ENCODE data around the gene ATP6V0E2. TPM values are rescaled to one million over a fixed set of nuclear protein-coding genes. Genes with fewer than 3 reads are reported as not detected.
"Not testable (repeated sequence)": the region's sequence is repeated elsewhere in the genome, so short reads cannot be mapped to it uniquely, and the experiment has no call there.

ATP6V0E2 gene
- total RNA-seq, 1 experiment from 2014 or later: 25.4 TPM

DNA sequence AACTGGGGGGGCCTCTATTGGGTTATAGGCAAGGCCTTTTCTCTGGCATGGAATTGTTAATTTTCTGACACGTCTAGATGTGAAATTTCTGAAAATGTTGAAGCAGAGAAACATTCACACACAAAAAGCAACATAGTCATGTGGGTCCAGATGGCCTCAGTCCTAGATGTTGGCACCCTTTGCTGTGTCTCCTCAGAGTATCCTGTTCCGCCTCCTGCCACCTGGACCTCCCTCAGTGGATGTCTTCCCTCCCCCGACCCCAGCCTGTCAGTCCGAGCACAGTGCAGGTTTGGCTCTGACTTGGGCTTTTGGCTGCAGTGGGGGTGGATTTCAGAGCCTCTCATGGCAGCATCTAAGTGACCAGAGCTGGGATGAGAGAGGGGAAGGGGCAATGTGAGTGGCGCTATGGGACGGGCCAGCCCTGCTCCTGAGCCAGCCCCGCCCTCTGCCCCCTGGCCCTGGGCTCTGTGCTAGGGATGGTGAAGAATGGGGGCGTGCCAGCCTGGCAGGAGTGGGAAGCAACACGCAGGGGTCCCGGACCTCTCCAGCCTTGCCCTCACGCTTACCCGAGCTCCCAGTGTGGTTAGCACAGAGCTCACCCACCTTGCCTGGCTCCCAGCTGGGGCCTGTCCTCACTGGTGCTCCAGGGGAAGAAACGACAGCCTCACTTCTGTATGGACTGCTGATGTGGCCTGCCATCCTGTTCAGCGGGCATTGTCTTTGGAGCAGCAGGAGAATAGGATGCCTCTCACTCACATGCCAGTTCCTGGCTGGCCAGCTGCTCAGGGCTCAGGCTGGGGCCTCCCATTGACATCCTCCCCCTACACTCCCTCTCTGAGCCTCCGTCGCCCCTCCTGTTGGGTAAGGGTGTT, 6.2 kb downstream of the ATP6V0E2 start:
- no peak for DNase-seq (ENCODE audit: low spot score)

DNA sequence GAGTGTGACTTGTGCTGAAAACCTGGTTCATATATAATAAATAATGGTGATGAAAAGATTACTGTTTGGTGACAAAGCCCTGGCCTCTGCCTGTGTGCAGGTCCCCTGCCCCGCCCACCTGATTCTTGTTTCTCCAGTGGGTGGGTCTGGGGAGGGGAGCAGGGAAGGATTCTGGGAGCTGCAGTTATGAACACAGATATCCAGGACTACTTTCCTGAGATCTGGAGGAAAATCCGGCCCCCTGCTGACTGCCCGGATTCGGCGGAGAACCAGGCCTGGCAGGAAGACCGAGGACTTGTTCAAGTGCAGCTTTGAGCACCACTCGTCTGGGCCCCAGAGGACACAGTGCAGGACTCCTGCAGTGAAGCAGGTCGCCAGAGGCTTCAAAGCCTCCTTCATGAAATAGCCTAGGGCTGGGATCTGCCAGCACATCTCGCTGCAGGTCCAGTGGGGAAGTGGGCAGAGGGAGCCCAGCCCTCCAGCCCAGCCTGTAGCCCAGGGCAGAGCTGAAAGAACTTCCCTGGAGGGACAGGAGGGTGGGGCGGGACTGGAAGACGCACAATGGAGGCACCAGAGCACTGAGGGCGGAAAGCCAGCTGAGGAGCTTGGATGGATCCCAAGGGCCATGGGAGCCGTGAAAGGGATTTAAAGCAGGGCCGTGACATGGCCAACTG, 7.0 kb downstream of the ATP6V0E2 start:
- DNase-seq (ENCODE audit: low spot score): no peak

DNA sequence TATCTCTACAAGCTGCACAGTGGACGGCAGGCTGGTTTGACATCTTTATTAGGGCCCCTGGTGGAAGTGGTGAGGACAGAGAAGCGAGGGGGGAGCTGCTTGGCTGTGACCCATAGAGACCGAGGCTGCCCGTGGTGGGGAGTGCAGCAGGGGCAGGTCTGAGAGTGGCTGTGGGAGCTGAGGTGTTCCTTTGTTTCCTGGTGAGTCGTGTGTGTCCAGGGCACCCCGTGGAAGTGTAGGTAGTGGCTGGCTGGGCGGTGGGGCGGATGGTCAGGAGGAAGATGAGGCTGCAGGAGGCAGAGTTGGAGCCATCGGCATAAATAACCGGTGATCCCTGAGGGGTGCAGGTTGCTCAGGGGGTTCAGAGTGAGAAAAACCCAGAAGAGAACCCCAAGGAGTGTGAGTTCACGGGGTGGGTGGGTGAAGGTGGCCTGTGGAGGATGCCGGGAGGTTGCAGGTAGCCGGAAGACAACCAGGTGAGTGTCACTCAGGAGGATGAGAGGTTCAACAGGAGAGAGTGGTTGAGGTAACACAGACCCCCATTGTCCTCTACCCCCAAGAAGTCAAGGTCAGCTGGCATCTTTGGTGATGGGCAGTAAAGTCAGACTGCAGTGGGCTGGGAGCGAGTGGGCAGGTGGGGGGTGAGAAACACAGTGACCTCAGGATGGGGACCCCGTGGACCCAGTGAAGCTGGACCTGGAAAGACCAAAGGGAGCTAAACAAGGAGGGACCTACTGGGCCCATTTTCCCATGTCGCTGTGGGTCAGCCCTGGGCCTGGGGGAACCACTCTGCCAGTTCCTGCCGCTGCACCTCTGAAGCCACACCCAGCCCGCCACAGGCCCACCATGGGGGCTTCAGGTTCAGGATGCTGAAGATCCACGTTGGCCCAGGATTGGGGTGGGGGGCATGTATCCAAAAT, 7.8 kb downstream of the ATP6V0E2 start:
- DNase-seq (ENCODE audit: low spot score): no peak

DNA sequence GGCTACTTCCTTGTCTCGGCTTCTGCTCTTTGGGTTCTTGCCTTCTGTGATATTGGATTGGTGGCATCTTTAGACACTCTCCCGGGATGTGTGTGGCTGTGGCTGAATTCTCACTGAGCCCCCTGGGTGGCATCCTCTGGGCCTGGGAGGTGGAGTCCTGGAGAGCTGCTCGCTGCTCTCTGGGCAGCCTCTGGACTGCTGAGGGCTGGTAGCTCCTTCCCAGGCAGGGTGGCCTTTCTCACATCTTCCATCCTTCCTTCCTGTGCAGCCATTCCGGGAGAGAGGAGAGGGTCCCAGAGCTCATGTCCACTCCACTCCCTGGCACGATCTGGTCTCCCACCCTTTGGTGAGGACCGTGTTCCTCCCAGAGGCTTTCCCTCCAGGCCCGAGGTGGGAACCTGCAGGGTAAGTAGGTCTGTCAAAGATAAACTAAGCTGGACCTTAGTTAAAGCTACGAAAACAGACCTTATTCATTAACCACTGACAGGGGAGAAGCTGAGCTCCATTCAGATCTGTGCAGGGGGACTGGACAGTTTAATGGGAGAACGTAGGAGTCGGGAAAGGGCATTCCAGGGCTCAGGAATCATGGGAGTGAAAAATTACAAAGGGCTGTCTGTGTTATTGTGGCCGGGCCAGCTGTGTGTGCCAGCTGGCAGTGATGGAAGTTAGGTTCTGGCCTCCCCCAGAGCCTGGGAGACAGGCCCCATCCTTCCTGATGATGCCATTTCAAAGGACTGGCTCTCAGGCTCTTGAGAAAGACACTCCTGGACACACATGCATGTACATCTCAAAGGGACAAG, 8.7 kb downstream of the ATP6V0E2 start:
- no peak for DNase-seq (ENCODE audit: low spot score)

DNA sequence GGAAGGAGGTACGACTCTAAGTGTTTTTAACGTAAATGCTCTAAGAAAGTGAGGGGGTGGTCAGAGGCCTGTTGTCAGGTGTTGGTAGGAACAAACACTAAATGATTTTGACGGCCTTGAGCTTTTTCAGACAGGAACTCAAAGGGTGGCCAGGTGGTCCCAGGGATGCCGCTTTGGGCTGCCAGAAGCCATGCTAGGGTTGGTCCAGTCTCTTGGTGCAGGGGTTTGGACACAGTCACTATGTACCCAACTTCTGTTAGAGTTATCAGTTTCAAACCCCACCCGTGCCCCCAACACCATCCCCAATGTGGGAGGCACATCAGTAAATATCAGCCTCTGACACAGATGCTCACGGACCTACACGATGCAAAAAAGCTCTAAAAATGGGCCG, 9.3 kb downstream of the ATP6V0E2 start:
- DNase-seq (ENCODE audit: low spot score): no peak

DNA sequence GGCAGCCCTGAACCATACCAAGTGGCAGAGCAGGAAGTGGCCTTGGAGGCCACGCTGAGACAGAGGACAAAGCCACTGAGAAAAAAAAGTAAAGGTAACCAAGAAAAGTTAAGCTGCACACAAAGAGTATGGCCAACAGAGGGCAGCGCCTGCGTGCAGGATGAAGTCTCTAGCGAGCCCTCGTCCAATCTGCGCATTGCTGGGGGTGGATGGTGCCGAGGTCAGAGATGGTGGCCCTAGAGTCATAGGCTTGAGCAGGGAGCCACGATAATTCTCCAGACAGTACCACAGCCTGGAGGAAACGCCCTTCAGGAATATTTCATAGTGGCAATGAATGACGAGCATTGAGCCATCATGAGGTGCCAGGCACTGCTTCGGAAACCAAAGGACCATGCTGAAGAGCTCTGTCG, 9.7 kb downstream of the ATP6V0E2 start:
- DNase-seq (ENCODE audit: low spot score): peak; percentile 70

DNA sequence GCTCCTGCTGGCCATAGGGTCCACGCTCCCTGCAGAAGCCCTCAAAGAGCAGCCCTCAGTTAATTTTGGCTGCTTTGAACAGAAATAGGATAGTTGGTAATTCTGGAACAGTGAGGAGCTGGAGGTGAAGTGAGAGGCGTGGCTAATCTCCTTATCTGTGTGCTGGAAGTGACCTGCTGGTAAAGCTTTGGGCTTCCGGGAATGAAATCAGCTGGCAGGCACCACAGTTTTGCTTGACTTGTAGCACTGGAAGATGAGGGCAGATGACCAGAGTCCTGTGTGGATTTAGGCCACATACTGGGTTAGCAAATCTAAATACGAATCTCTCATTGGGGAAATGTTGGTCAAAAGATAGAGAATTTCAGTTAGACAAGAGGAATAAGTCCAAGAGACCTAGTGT, 10.2 kb downstream of the ATP6V0E2 start:
- no peak for DNase-seq (ENCODE audit: low spot score)

DNA sequence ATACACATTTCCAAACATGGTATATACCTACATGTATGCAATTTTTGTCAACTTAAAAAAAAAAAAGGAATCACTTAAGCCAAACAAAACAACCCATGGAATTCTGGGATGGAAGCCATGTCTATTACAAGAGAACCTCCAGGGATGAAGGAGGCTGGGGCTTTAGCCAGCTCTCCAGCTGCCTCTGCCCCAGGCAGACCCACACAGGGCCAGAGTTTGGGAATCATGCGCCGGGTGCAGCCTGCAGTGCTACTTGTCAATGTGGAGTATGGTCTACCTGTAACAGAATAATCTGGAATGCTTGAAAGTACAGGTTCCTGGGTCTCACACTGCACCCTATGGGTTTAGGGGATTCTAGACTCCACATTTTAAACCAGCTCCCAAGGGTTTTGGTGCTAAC, 10.8 kb downstream of the ATP6V0E2 start:
- DNase-seq (ENCODE audit: low spot score): no peak

DNA sequence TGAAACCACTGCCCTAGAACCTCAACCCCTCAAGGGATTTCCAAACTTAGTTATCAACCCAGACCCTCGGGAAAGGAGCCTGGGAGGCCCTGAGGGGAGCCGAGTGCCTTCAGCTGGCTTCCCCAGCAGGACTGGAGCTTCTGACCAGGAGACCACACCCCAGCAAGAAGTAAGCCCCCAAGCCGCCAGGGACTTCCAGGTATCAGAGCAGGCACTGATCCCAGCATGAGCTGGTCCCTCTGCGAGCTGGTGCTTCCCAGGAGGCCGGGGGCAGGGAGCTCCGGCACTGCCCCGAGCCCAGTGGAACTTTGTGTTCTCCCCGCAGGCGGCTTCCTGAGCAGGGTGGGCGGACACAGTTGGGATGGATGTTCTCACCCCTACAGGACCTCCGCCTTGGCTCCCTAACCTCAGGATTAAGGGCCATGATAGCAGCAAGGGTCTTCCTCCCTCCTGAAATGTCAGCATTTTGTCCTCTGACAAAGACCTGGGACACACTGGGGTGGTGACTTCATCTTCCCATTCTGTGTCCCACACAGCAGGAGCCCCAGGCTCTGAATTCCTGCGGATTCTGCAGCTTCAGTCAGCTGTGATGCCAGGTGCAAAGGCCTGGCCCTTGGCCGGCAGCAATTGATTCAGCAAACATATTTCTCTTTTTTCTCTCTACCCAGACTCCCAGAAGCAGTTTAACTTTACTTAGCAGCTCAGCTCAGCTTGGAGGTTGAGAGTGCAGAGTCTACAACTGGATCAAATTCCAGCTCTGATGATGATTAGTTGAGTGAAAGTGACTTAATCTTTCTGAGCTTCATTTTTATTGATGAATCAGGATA, 11.6 kb downstream of the ATP6V0E2 start:
- no peak for DNase-seq (ENCODE audit: low spot score)

DNA sequence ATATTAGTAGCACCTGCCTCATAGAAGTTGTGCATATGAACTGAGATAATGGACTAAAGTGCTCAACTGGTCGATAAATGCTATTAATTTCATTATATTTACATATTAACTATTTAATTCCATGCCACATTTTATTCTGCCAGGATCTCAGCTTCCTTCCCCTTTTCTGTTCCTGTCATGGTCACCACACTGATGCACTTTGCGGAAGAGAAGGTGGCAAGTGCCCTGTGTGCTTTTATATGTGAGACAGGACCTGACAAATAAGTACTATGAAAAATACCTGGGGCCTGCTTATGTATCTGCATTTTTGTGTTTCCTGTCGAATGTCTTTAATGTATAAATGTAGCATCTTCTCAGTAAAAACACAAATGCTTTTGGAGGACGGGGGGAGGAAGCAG, 12.2 kb downstream of the ATP6V0E2 start:
- DNase-seq (ENCODE audit: low spot score): no peak

DNA sequence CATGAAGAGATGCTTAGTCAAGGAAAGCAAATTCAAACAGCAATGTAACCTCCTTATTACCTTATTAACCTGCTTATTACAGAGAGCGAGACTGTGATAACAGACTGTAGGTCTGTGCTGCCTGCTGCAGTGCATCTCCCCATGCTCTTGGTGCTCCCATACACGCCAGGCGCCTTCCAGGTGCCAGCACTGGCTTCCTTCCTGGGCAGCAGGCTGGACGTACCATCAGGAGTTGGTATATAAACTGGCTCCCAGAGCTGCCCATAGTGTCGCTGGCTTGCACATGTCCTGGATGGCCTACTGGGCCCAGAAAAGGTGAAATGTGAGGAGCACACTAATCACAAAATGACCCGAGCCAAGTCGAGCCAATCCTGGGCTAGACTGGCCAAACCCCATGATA, 13.5 kb downstream of the ATP6V0E2 start:
- peak; percentile 2 for DNase-seq (ENCODE audit: low spot score)

DNA sequence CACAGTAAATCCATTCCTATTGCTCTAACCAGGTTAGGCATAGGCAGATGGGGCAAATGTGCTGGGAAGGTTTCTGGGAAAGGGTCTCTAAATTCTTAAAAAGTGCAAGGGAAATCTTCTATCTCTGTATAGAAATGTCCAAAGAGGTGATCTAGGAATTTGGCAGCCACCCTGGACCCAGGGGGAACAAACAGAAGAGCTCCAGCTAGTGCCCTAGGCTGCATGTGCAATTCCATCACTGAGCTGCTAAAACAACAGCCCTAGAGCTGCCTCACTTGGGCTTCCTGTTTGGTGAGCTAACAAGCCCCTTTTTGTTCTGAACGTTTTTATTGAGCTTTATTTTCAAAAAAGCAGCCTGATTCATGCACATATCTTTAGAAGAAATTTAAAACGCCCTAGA, 16.9 kb downstream of the ATP6V0E2 start:
- not testable (repeated sequence) for DNase-seq (ENCODE audit: low spot score)

DNA sequence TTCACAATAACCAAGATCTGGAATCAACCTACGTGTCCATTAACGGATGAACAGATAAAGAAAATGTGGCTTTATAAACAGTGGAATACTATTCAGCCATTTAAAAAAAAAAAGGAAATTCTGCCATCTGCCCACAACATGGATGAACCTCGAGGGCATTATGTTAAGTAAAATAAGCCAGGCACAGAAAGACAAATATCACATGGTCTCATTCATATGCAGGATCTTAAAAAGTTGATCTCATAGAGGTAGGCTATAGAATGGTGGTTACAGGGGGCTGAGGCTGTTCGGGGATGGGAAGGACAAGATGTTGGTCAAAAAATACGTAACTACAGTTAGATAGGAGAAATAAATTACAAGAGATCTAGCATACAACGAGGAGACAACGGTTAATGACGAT, 21.2 kb downstream of the ATP6V0E2 start:
- not testable (repeated sequence) for DNase-seq (ENCODE audit: low spot score)

DNA sequence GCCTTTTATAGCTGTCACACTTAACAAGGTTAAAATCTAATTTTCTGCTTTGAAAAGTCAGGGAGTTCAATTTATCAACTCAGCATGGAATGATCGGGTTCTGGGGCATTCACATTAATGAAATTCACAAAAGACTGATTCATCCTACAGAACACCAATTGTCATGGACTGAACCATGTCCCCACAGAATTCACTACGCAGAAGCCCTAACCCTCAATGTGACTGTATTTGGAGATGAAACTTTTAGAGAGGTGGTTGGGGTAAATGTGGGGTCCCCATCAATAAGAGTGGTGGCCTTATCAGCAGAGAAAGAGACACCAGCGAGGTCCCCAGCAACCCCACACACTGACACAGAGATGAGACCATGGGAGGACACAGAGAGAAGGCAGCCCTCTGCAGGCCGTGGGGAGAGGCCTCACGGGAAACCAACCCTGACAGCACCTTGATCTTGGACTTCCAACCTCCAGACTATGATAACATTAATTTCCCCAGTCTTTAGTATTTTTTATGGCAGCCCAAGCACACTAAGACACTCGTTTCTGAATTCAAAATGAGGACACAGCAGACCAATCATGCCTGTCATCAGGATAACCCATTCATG, 34.1 kb downstream of the ATP6V0E2 start:
- not testable (repeated sequence) for DNase-seq (ENCODE audit: low spot score)

DNA sequence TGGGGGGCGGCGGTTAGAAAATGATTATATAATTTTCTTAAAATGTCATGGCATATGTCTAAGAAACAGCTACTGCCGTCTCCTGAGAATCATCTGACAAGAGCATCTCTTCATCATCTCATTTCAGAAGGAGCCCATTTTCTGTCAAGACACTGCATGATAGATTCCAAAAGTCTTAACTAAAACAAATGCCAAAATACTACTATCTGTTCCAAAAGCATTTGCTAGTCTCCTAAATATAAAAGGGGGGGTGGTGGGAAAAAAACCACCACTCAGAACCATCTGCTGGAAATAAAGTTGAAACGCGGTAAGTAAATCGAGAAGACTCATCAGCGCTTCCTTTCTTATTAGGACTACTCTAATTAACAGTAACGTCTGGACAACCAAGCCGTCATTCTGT, 36.5 kb downstream of the ATP6V0E2 start:
- DNase-seq (ENCODE audit: low spot score): not testable (repeated sequence)

DNA sequence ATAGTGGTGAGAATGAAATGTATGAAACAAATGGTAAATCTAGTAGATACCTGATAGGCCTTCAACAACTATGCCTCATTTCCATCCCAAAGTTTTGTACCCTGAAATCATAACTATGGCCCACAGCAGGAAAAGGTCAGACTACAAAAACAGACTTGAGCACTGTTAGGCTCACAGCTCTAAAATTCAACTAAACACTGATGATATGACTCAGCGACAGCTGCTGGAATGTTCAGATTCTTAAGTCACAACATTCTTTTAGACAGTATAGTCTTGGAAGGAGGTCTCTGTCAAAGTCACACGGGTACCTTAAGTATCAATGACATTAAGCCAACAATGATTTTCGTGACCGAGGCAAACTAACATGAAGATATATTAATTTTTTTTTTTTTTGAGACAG, 38.4 kb downstream of the ATP6V0E2 start:
- DNase-seq (ENCODE audit: low spot score): not testable (repeated sequence)

DNA sequence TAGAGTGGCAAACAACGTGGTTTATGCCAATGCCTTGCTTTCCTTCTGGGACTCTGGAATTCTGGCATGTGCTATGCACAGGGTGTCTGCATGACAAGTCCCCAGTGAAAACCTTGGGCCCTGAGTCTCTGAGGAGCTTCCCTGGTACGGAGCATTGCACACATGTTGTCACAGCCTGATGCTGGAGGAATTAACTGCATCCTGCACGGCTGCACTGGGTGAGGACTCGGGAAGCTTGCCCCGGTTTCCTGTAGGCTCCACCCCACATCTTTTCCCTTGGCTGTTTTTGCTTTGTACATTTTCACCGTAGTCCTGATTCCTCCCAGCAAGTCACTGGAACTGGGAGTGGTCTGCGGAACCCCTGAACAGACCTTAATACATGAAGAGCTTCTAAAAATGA, 52.6 kb downstream of the ATP6V0E2 start:
- not testable (repeated sequence) for DNase-seq (ENCODE audit: low spot score)
